ENCODE results near the gene CCS.
"Not testable (repeated sequence)": the region's sequence is repeated elsewhere in the genome, so short reads cannot be mapped to it uniquely, and the experiment has no call there.

The CCS gene

GRCh38 chr11:66591175-66591574 is 1.8 kb upstream of the CCS start:
- no peak for DNase-seq (ENCODE audit: low spot score)

GRCh38 chr11:66593303-66593635 is 284 bp downstream of the CCS start:
- no peak for DNase-seq (ENCODE audit: low spot score)

- no peak for DNase-seq (ENCODE audit: low spot score)
Measured at GRCh38 chr11:66593650-66594049, 665 bp downstream of the CCS start.

GRCh38 chr11:66595245-66595904 is 2.4 kb downstream of the CCS start:
- peak; percentile 41 for DNase-seq (ENCODE audit: low spot score)

GRCh38 chr11:66598993-66599392 is 6.0 kb downstream of the CCS start:
- no peak for DNase-seq (ENCODE audit: low spot score)

GRCh38 chr11:66600219-66600618 is 7.2 kb downstream of the CCS start:
- DNase-seq (ENCODE audit: low spot score) = no peak

GRCh38 chr11:66600631-66601233 is 7.7 kb downstream of the CCS start:
- no peak for DNase-seq (ENCODE audit: low spot score)

GRCh38 chr11:66603072-66603471 is 10.1 kb downstream of the CCS start:
- DNase-seq (ENCODE audit: low spot score) = no peak

GRCh38 chr11:66604155-66604554 is 11.2 kb downstream of the CCS start:
- DNase-seq (ENCODE audit: low spot score) = no peak

GRCh38 chr11:66606608-66607007 is 13.6 kb downstream of the CCS start:
- DNase-seq (ENCODE audit: low spot score) = not testable (repeated sequence)

- DNase-seq (ENCODE audit: low spot score) = peak; percentile 74
Measured at GRCh38 chr11:66607126-66607834, 14.3 kb downstream of the CCS start.

- DNase-seq (ENCODE audit: low spot score) = no peak
Measured at GRCh38 chr11:66609721-66610617, 17.0 kb downstream of the CCS start.

GRCh38 chr11:66612458-66612857 is 19.5 kb downstream of the CCS start:
- DNase-seq (ENCODE audit: low spot score) = no peak

- no peak for DNase-seq (ENCODE audit: low spot score)
Measured at GRCh38 chr11:66614073-66614472, 21.1 kb downstream of the CCS start.

GRCh38 chr11:66616379-66617154 is 23.6 kb downstream of the CCS start, which contains the start of gene RBM14:
TSS of gene RBM14 (plus strand) at chr11:66616630. CDS start at chr11:66616721, 91 bp downstream.
- peak; percentile 99 for DNase-seq (ENCODE audit: low spot score)

GRCh38 chr11:66617155-66617834 is 24.3 kb downstream of the CCS start:
- no peak for DNase-seq (ENCODE audit: low spot score)

- DNase-seq (ENCODE audit: low spot score) = peak; percentile 45
Measured at GRCh38 chr11:66619080-66619554, 26.1 kb downstream of the CCS start.

- no peak for DNase-seq (ENCODE audit: low spot score)
Measured at GRCh38 chr11:66624450-66624849, 31.5 kb downstream of the CCS start.

GRCh38 chr11:66625041-66625751 is 32.2 kb downstream of the CCS start:
- DNase-seq (ENCODE audit: low spot score) = peak; percentile 24

GRCh38 chr11:66625752-66626149 is 32.8 kb downstream of the CCS start:
- no peak for DNase-seq (ENCODE audit: low spot score)
